Rectal smooth muscle tissue (tissue), 1 donor: Measurements from ENCODE around the gene PLXNB2.
A peak's percentile ranks its signal among the peaks of the same experiment; 100 is the strongest.
"Not testable (repeated sequence)": the region's sequence is repeated elsewhere in the genome, so short reads cannot be mapped to it uniquely, and the experiment has no call there.

ENCODE experiments used
- H3K27ac ChIP-seq: one replicate; pipeline ENCODE4 v1.7.0; 2013; ENCODE audit warnings: low read depth, low read length, inconsistent platforms
- H3K27me3 ChIP-seq: one replicate; pipeline ENCODE4 v1.7.0; 2013; ENCODE audit warnings: low read length; ENCODE audit not compliant: control insufficient read depth, insufficient read depth
- H3K36me3 ChIP-seq: one replicate; pipeline ENCODE4 v1.7.0; 2013; ENCODE audit warnings: low read length; ENCODE audit not compliant: control insufficient read depth, insufficient read depth
- H3K4me1 ChIP-seq: one replicate; pipeline ENCODE4 v1.7.0; 2013; ENCODE audit warnings: low read length; ENCODE audit not compliant: control insufficient read depth, insufficient read depth
- H3K4me3 ChIP-seq: one replicate; pipeline ENCODE4 v1.7.0; 2013; ENCODE audit warnings: low read length
- H3K9ac ChIP-seq: one replicate; pipeline ENCODE4 v1.7.0; 2013; ENCODE audit warnings: low read length

The PLXNB2 gene

GRCh38 chr22:50275181-50276055, 32.0 kb downstream of the PLXNB2 start:
- Histone ChIP-seq H3K36me3 (peaks cover 37% of the 10 kb centered on the region), H3K4me3 (no peak overlapping the region), H3K9ac (no peak overlapping the region), H3K27ac (peak overlapping the region; percentile 51), H3K27me3 (no peaks in the 10 kb centered on the region), H3K4me1 (peaks cover 6% of the 10 kb centered on the region)

GRCh38 chr22:50274771-50275170, 32.7 kb downstream of the PLXNB2 start:
- Histone ChIP-seq H3K4me3 (no peak overlapping the region), H3K4me1 (peaks cover 6% of the 10 kb centered on the region), H3K27ac (no peak overlapping the region), H3K36me3 (peaks cover 34% of the 10 kb centered on the region), H3K9ac (no peak overlapping the region), H3K27me3 (no peaks in the 10 kb centered on the region)

- no peak overlapping the region for H3K27ac ChIP-seq
- H3K4me1 ChIP-seq, result peaks cover 6% of the 10 kb centered on the region
- no peak overlapping the region for H3K9ac ChIP-seq
- H3K36me3 ChIP-seq, result peaks cover 29% of the 10 kb centered on the region
- no peaks in the 10 kb centered on the region for H3K27me3 ChIP-seq
- H3K4me3 ChIP-seq, result no peak overlapping the region
Measured at GRCh38 chr22:50274311-50274710, 33.1 kb downstream of the PLXNB2 start.

- H3K27ac ChIP-seq, H3K27me3 ChIP-seq, H3K9ac ChIP-seq, H3K4me1 ChIP-seq, H3K4me3 ChIP-seq: not testable (repeated sequence)
- H3K36me3 ChIP-seq, result peaks cover 24% of the 10 kb centered on the region
Measured at GRCh38 chr22:50273781-50274180, 33.7 kb downstream of the PLXNB2 start.

- H3K36me3 ChIP-seq, result peaks cover 19% of the 10 kb centered on the region
- not testable (repeated sequence) for H3K27ac ChIP-seq, H3K27me3 ChIP-seq, H3K4me1 ChIP-seq, H3K4me3 ChIP-seq, H3K9ac ChIP-seq
Measured at GRCh38 chr22:50273352-50273751, 34.1 kb downstream of the PLXNB2 start.

GRCh38 chr22:50272044-50272802, 35.2 kb downstream of the PLXNB2 start:
- Histone ChIP-seq H3K36me3 (peaks cover 10% of the 10 kb centered on the region), H3K9ac (no peak overlapping the region), H3K27ac (no peak overlapping the region), H3K4me1 (peaks cover 6% of the 10 kb centered on the region), H3K27me3 (no peaks in the 10 kb centered on the region), H3K4me3 (no peak overlapping the region)

GRCh38 chr22:50271519-50271970, 35.9 kb downstream of the PLXNB2 start:
- no peaks in the 10 kb centered on the region for H3K27me3 ChIP-seq
- H3K9ac ChIP-seq, result no peak overlapping the region
- no peak overlapping the region for H3K27ac ChIP-seq
- H3K36me3 ChIP-seq, result peaks cover 8% of the 10 kb centered on the region
- H3K4me1 ChIP-seq, result peaks cover 8% of the 10 kb centered on the region
- peak overlapping the region; percentile 55 for H3K4me3 ChIP-seq

GRCh38 chr22:50270666-50271394, 36.6 kb downstream of the PLXNB2 start:
- H3K36me3 ChIP-seq, result peaks cover 4% of the 10 kb centered on the region
- H3K27me3 ChIP-seq, result no peaks in the 10 kb centered on the region
- H3K27ac ChIP-seq, result no peak overlapping the region
- H3K4me3 ChIP-seq, result peak overlapping the region; percentile 55
- H3K4me1 ChIP-seq, result peaks cover 8% of the 10 kb centered on the region
- H3K9ac ChIP-seq, result no peak overlapping the region

- Histone ChIP-seq H3K36me3 (peaks cover 1% of the 10 kb centered on the region), H3K4me1 (peaks cover 8% of the 10 kb centered on the region), H3K27ac (no peak within 1 kb of the TSS), H3K27me3 (peaks cover 2% of the 10 kb centered on the region), H3K9ac (no peak within 1 kb of the TSS), H3K4me3 (peak within 1 kb of the TSS; percentile 55)
Measured at GRCh38 chr22:50269970-50270665, 37.3 kb downstream of the PLXNB2 start, which contains the start of gene MAPK11. TSS of gene MAPK11 (minus strand) at chr22:50270380. CDS start at chr22:50270292, 88 bp downstream.

GRCh38 chr22:50269573-50269969, 37.9 kb downstream of the PLXNB2 start:
- no peaks in the 10 kb centered on the region for H3K36me3 ChIP-seq
- H3K27me3 ChIP-seq, result peaks cover 4% of the 10 kb centered on the region
- H3K9ac ChIP-seq, result no peak overlapping the region
- peaks cover 8% of the 10 kb centered on the region for H3K4me1 ChIP-seq
- H3K4me3 ChIP-seq, result peak overlapping the region; percentile 21
- H3K27ac ChIP-seq, result no peak overlapping the region

GRCh38 chr22:50268655-50269113, 38.8 kb downstream of the PLXNB2 start:
- Histone ChIP-seq H3K4me1 (peaks cover 8% of the 10 kb centered on the region), H3K36me3 (no peaks in the 10 kb centered on the region), H3K27me3 (peaks cover 4% of the 10 kb centered on the region), H3K4me3 (no peak overlapping the region), H3K9ac (no peak overlapping the region), H3K27ac (no peak overlapping the region)
